ENCODE measurements around the gene TCERG1L. TPM values are rescaled to one million over a fixed set of nuclear protein-coding genes. Genes with fewer than 3 reads are reported as not detected.

The TCERG1L gene
- total and polyA plus RNA-seq, 2 experiments from 2014 or later: not detected

GRCh38 chr10:131169146-131169545, 142.4 kb downstream of the TCERG1L start:
- Histone ChIP-seq H3K4me3 (no peak overlapping the region), H3K27ac (no peak overlapping the region), H3K9me3 (ENCODE audit: low read depth) (no peaks in the 10 kb centered on the region), H3K4me1 (ENCODE audit: insufficient read depth) (no peaks in the 10 kb centered on the region), H3K4me2 (ENCODE audit: unreplicated experiment) (no peak overlapping the region), H3K9ac (no peak overlapping the region), H3K79me2 (ENCODE audit: insufficient read depth) (no peaks in the 10 kb centered on the region), H3K9me2 (ENCODE audit: insufficient read depth) (no peaks in the 10 kb centered on the region), H3K27me3 (replicated peaks; ENCODE audit: insufficient read depth) (no peaks in the 10 kb centered on the region), H3F3A (ENCODE audit: insufficient read depth) (no peaks in the 10 kb centered on the region), H3K36me3 (ENCODE audit: low read depth) (no peaks in the 10 kb centered on the region), H4K20me1 (ENCODE audit: insufficient read depth) (no peaks in the 10 kb centered on the region), H2AFZ (no peak overlapping the region)
- TF ChIP-seq EZH2 (IDR thresholded peaks at IDR 0.05; ENCODE audit: insufficient read depth, poor library complexity, severe bottlenecking) (no peak), EZH2phosphoT487 (IDR thresholded peaks at IDR 0.05; ENCODE audit: insufficient read depth, low read depth) (no peak)
- in situ Hi-C loops (cut with MboI): no loop called here
- WGBS, 2 experiments (ENCODE audit: low coverage in 1 of 2, low lambda C conversion rate in 2 of 2, missing lambda C conversion rate in 2 of 2): 41 to 45% methylated on average over 7 of the region's 7 CpGs
- no peak for DNase-seq

GRCh38 chr10:131168238-131168875, 143.2 kb downstream of the TCERG1L start:
- TF ChIP-seq EZH2 (IDR thresholded peaks at IDR 0.05; ENCODE audit: insufficient read depth, poor library complexity, severe bottlenecking) (no peak), EZH2phosphoT487 (IDR thresholded peaks at IDR 0.05; ENCODE audit: insufficient read depth, low read depth) (no peak)
- Histone ChIP-seq H3F3A (ENCODE audit: insufficient read depth) (no peaks in the 10 kb centered on the region), H3K4me1 (ENCODE audit: insufficient read depth) (no peaks in the 10 kb centered on the region), H3K36me3 (ENCODE audit: low read depth) (no peaks in the 10 kb centered on the region), H3K9me3 (ENCODE audit: low read depth) (no peaks in the 10 kb centered on the region), H3K27ac (no peak overlapping the region), H3K9me2 (ENCODE audit: insufficient read depth) (no peaks in the 10 kb centered on the region), H3K4me2 (ENCODE audit: unreplicated experiment) (no peak overlapping the region), H3K9ac (no peak overlapping the region), H3K79me2 (ENCODE audit: insufficient read depth) (no peaks in the 10 kb centered on the region), H4K20me1 (ENCODE audit: insufficient read depth) (no peaks in the 10 kb centered on the region), H3K27me3 (replicated peaks; ENCODE audit: insufficient read depth) (no peaks in the 10 kb centered on the region), H3K4me3 (no peak overlapping the region), H2AFZ (no peak overlapping the region)
- WGBS, 2 experiments (ENCODE audit: low coverage in 1 of 2, low lambda C conversion rate in 2 of 2, missing lambda C conversion rate in 2 of 2): 44 to 48% methylated on average over 16 to 17 of the region's 17 CpGs
- no peak for DNase-seq
- in situ Hi-C loops (cut with MboI): no loop called here

DNA sequence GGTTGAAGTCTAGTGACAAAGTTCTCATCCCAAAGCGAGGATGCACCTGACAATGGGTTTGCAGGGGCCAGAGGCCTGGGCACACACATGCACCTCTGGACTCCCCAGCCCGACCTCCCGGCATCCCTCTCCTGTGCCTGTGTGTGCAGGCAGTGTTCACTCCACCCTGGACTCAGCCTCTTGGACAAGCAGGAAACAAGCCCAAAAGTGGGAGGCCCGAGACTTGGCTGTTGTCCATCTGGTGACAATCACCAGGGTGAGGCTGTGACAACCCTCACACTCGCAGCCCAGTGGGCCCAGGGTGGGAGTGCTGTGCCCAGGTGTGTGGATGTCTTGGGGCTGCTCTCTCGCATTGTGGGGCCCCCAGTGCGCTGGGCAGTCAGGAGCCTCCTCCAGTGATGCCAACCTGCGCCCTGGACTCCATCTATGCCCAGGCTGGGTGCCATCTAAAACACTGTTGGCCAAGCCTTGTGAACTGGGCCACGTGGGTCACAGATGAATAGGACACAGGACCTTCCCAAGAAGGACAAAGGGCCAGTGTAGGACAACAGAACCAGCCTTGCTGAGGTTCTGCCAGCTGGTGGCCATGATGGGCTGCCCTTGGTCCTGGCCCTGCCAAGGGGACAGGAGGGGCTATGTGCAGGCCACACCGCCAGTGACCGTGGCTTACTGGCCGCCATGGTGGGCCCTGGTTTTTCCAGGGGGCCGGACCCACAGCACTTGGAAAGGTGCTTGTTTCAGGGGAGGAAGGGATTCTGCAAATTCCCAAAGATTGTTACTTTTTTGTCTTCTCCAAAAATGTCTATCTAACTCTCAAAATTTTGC, 144.3 kb downstream of the TCERG1L start:
- Histone ChIP-seq H3K27ac (no peak overlapping the region), H3K36me3 (ENCODE audit: low read depth) (no peaks in the 10 kb centered on the region), H3K4me3 (no peak overlapping the region), H4K20me1 (ENCODE audit: insufficient read depth) (no peaks in the 10 kb centered on the region), H3K79me2 (ENCODE audit: insufficient read depth) (no peaks in the 10 kb centered on the region), H3K4me2 (ENCODE audit: unreplicated experiment) (no peak overlapping the region), H3K9ac (no peak overlapping the region), H3K9me3 (ENCODE audit: low read depth) (no peaks in the 10 kb centered on the region), H2AFZ (no peak overlapping the region), H3F3A (ENCODE audit: insufficient read depth) (no peaks in the 10 kb centered on the region), H3K9me2 (ENCODE audit: insufficient read depth) (no peaks in the 10 kb centered on the region), H3K27me3 (replicated peaks; ENCODE audit: insufficient read depth) (no peaks in the 10 kb centered on the region), H3K4me1 (ENCODE audit: insufficient read depth) (no peaks in the 10 kb centered on the region)
- in situ Hi-C loops (cut with MboI): no loop called here
- TF ChIP-seq EZH2 (IDR thresholded peaks at IDR 0.05; ENCODE audit: insufficient read depth, poor library complexity, severe bottlenecking) (no peak), EZH2phosphoT487 (IDR thresholded peaks at IDR 0.05; ENCODE audit: insufficient read depth, low read depth) (no peak)
- no peak for DNase-seq
- WGBS, 2 experiments (ENCODE audit: low coverage in 1 of 2, low lambda C conversion rate in 2 of 2, missing lambda C conversion rate in 2 of 2): 24 to 25% methylated on average over 13 of the region's 13 CpGs

DNA sequence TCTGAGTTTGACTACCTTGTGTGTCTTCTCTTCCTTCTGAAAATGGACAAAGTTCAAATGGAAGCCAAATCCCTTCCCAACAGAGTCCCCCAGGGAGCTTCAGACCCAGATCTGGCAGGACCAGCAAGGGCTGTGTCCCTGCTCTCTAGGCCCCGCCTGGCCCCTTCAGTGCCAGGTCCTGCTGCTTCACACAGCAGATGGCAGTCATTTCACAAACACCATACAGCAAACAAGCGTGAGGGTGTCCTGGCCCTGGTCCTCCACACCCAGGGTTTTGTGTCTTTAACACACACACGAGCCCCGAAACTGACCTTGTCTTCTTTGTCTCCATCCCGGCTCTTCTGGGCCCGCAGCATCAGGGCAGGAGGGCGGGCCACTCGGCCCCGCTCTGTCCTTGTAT, 145.0 kb downstream of the TCERG1L start:
- Histone ChIP-seq H3F3A (ENCODE audit: insufficient read depth) (no peaks in the 10 kb centered on the region), H3K27me3 (replicated peaks; ENCODE audit: insufficient read depth) (no peaks in the 10 kb centered on the region), H3K9ac (no peak overlapping the region), H3K27ac (no peak overlapping the region), H4K20me1 (ENCODE audit: insufficient read depth) (no peaks in the 10 kb centered on the region), H3K4me1 (ENCODE audit: insufficient read depth) (no peaks in the 10 kb centered on the region), H3K4me3 (no peak overlapping the region), H3K9me3 (ENCODE audit: low read depth) (no peaks in the 10 kb centered on the region), H3K4me2 (ENCODE audit: unreplicated experiment) (no peak overlapping the region), H3K9me2 (ENCODE audit: insufficient read depth) (no peaks in the 10 kb centered on the region), H3K36me3 (ENCODE audit: low read depth) (no peaks in the 10 kb centered on the region), H3K79me2 (ENCODE audit: insufficient read depth) (no peaks in the 10 kb centered on the region), H2AFZ (no peak overlapping the region)
- no peak for DNase-seq
- in situ Hi-C loops (cut with MboI): no loop called here
- TF ChIP-seq EZH2phosphoT487 (IDR thresholded peaks at IDR 0.05; ENCODE audit: insufficient read depth, low read depth) (no peak), EZH2 (IDR thresholded peaks at IDR 0.05; ENCODE audit: insufficient read depth, poor library complexity, severe bottlenecking) (no peak)
- WGBS, 2 experiments (ENCODE audit: low coverage in 1 of 2, low lambda C conversion rate in 2 of 2, missing lambda C conversion rate in 2 of 2): 33 to 35% methylated on average over 9 of the region's 9 CpGs
